ENCODE measurements around the gene C19orf73. TPM values are rescaled to one million over a fixed set of nuclear protein-coding genes. Genes with fewer than 3 reads are reported as not detected.

The C19orf73 gene, protein sequence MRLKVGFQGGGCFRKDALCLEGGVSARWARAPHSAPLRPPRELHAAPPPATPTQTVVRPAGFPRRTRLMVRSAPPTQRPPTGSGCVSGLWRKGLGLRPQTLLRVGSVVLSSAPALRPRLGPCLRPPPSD
- total RNA-seq (2014; rRNA removed; shearing (Covaris generic)) = 4.4 and 5.3 TPM in 2 replicates

DNA sequence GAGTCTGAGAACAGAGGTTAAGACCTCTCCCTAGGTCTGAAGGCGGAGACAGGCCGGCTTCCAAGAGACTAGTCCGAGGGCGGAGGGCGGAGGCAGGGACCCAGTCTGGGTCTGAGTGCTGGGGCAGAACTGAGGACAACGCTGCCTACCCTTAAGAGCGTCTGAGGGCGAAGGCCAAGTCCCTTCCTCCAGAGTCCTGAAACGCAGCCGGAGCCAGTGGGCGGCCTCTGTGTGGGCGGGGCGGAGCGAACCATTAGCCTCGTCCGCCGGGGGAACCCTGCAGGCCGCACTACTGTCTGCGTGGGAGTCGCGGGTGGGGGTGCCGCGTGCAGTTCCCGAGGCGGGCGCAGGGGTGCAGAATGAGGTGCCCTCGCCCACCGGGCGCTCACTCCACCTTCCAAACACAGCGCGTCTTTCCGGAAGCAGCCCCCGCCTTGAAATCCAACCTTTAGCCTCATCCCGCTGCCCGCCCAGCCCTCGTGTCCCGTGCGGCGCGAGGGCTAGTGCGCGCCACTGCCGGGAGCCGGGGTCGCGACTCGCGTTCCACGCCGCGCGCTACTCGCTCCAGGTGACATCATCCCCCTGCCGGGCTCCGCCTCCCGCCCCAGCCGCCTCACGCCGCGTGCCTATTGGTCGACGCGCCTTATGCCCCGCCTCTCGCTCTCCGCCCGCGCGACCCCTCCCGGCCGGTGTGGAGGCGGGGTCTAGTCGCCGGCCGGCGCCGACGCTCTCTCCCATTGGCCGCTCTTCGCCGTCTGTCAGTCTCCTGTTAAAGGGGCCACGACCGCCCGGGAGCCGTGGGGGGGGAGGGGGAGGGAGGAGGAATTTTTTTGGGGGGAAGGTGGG lies at the start of gene C19orf73:
TSS of gene C19orf73 (minus strand) at position 579 of the 846 bp plus-strand sequence. CDS start at position 458, 121 bp downstream.
- DNase-seq (ENCODE audit: low read depth) = peak; percentile 92

DNA sequence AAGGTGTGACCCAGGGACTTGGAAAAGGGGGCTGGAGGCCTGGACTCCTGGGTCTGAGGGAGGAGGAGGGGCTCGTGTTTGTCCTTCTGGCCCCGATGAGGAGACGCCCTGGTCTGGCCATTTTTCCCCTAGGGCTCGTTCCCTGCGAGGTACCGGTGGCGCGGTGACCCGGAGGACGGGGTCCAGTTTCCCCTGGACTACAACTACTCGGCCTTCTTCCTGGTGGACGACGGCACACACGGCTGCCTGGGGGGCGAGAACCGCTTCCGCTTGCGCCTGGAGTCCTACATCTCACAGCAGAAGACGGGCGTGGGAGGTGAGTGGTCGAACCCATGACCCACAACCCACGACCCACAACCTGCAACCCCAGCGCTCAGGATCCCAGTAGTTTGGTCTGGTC lies 49.5 kb upstream of the C19orf73 start:
- DNase-seq (ENCODE audit: low read depth) = no peak

DNA sequence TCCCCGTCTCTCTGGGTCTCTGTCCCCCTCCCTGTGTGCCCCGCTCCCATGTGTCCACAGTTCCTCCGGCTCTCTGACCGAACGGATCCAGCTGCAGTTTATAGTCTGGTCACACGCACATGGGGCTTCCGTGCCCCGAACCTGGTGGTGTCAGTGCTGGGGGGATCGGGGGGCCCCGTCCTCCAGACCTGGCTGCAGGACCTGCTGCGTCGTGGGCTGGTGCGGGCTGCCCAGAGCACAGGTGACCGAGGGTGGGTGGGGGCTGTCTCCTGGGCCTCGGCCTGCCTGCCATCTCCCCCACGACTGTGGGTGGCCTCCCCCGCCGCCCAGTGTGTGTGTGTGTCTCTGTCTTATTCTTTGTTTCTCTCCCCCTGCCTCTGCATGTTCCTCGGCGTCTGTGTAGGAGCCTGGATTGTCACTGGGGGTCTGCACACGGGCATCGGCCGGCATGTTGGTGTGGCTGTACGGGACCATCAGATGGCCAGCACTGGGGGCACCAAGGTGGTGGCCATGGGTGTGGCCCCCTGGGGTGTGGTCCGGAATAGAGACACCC lies 49.0 kb upstream of the C19orf73 start:
- DNase-seq (ENCODE audit: low read depth) = no peak

DNA sequence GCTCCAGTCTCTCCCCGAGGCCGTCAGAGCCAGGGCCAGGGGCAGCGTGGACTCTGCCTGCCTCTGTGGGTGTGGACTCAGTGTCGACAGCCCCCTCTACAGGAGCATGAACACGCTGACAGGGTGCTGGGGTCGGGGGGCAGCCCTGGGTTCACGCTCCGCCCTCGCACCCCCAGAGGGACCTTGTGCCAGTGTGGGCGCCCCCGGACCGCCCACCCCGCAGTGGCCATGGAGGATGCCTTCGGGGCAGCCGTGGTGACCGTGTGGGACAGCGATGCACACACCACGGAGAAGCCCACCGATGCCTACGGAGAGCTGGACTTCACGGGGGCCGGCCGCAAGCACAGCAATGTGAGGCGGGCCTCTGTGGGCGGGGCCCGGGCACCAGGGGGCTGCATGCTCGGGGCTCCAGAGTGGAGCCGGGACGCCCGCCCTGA lies 46.9 kb upstream of the C19orf73 start:
- DNase-seq (ENCODE audit: low read depth) = no peak

DNA sequence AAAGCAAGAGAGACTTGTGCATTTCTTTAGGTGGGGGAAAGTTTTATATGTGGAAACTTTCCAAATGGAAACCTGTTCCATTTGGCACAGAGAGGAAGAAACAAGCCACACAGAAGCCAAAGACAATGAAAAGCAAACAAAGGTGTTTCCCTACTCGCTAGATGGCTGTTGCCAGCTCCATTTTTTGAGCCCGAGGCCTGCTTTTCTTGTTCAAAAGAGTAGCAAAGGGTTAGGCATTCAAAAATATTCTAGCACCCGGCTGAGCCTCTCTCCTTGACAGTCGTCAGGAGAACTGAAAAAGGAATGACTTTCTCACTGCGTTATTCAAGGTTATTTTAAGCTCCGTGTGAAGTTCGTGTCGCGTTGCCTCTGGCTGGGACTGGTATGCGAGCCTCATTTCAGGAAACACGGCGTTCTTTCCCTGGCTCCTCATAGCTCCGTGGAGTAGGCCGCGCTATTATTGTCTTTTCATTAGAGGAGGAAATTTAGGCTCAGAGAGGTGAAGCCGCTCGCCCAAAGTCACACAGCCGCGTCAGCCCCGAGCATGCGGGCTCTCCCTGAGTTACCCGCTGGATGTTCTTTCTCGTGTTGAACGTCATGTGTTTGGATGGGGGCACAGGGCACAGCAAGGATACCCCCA lies 46.3 kb upstream of the C19orf73 start:
- DNase-seq (ENCODE audit: low read depth) = no peak

DNA sequence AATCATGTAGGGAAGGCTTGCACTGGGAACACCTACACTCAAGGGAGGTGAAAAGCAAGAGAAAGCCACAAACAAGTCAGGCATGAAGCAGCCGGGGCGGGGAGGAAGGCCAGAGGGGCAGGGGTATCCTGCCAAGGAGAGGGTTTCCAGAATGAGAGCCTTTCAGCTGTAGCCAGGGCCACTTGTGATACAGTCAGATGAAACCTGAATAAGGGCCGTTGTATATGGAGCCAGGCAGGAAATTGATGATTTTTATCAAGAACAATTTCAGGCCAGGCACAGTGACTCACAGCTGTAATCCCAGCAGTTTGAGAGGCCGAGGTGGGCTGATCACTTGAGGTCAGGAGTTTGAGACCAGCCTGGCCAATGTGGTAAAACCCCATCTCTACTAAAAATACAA lies 43.0 kb upstream of the C19orf73 start:
- no peak for DNase-seq (ENCODE audit: low read depth)

DNA sequence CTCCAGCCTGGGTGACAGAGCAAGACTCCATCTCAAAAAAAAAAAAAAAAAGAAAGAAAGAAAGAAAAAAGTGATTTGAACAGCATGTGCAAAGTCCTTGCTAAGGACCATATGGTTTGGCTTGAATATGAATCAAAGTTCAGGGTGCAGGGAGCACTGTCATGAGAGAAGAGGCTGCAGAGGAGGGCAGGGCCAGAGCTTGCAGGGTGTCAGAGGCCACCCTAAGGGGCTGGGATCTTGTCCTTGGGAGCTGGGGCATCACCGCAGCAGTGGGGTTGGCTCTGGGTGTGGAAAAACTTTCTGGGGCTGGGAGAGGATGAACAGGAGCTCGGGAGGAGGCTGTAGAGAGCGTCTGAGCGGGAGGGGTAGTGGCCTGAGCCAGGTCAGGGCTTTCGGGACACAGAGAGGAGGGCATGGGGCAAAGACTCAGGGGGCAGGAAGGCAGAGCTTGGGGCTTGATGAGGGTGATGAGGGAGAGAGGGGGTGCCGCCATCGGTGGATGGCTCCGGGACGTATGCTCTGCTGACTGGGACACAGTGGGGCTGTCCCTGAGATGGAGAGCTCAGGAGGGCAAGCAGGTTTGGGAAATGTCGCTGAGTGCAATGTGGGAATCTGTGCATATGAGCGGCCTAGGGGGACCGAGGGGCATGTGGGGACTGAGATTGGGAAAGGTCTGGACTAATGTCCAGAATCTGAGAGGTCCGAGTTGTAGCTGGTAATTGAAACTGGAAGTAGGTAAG lies 41.7 kb upstream of the C19orf73 start:
- DNase-seq (ENCODE audit: low read depth) = no peak

DNA sequence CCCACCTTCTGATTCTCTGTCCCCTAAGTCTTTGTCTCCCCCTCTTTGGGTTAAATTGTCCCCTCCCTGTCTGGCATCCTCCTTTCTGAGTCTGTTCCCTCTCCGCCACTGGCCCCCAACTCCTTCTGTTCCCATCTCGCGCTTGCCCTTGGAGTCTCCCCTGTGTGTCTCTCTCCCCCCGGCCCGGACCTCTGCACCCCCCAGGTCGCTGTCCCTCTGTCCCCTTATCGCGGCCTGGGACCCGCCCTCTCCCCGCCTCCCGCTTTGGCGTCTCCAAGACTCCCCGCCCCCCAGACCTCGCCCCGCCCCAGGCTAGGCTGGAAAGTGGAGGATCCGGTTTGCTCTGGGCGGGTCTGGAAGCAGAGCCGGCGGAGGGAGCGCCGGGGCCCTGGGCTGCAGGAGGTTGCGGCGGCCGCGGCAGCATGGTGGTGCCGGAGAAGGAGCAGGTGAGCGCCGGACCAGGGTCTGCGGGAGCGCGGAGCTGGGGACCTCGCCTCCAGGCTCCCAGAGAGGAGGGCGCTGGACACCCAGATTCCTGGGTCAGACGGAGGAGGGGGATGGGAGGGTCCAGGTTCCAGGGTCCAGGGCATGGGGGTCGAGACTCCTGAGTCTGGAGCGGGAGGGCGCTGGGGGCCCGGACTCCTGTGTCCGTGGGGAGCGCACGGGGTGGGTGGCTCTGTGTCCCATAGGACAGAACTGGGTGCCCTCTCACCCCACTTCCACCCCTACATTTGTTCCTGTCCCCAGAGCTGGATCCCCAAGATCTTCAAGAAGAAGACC lies 38.7 kb upstream of the C19orf73 start, which contains the start of gene TRPM4:
TSS of gene TRPM4 (plus strand) at position 348 of the 780 bp plus-strand sequence. CDS start at position 423, 75 bp downstream.
- peak; percentile 83 for DNase-seq (ENCODE audit: low read depth)

DNA sequence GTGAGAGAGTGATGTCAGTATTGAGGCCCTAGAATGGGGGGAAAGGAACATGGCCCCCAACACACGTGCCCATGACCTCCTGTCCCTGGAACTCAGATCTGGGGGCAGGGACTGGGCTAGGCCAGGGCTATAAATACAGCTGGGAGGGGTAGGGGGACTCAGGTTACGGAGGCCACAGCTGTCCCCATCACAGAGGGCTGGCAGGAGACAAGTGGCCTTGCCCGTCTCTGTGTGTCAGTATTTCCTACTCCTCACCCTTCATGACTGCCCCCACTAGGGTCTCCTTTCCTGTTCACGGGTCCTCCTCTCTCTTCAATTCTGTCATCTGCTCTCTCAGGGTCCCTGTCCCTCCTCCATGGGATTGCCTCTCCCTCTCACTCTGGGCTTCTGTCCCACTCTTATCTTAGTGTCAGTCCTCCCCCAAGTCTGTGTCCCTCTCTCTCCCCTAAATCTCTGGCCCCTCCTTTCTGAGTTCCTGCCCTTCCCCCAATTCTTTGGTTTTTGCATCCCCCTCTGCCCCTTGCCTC lies 36.9 kb upstream of the C19orf73 start:
- DNase-seq (ENCODE audit: low read depth) = no peak

DNA sequence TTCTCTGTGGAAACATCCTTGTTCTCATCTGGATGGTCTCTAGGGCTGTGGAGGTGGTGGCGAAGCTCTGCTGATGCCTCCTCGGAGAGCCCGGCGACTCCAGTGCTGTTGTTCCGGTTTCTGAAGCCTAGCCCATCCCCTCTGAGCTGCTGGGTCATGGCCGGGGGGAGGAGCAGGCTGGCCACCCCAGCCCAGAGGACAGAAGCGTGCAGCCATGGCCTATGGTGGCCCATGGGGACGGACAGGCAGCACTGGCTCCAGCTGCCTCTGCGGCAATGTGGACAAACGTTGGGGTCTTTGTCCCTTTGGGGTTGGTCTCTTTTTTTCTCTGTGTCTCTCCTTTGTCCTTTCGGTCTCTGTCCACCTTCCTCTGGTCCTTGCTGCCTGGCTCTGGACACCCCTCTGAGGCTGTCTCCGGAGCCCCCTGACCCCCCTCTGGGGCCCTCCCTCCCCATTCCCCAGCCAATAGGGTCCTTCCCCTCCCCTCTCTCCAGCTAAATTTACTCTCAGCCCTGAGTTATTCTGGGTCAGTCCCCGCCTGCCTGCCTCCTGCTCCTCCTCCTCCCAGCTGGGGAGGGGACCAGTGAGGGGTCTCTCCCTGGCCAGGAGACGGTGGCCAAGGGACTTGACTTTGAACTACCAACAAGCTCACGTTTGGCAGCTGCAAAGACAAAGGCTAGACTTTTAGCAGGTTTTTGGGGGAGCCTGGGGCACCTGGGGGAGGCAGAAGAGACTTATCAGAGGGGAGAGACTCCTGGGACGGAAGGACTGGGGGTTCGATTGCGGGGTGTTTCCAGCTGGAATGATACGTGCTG lies 36.3 kb upstream of the C19orf73 start, which contains the start of gene HRC:
TSS of gene HRC (minus strand) at position 392 of the 815 bp plus-strand sequence. CDS start at position 233, 159 bp downstream.
- DNase-seq (ENCODE audit: low read depth) = no peak

DNA sequence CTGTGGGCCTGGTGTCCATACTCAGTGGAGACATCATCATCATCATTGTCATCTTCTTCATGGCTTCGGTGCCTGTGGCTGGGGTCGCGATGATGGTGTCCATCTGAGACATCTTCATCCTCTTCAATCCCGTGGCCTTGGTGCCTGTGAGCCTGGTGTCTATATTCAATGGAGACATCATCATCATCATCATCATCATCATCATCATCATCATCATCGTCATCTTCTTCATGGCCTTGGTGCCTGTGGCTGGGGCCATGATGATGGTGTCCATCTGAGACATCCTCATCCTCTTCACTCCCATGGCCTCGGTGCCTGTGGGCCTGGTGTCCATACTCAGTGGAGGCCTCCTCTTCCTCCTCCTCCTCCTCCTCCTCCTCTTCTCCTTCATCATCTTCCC lies 35.3 kb upstream of the C19orf73 start:
- no peak for DNase-seq (ENCODE audit: low read depth)

DNA sequence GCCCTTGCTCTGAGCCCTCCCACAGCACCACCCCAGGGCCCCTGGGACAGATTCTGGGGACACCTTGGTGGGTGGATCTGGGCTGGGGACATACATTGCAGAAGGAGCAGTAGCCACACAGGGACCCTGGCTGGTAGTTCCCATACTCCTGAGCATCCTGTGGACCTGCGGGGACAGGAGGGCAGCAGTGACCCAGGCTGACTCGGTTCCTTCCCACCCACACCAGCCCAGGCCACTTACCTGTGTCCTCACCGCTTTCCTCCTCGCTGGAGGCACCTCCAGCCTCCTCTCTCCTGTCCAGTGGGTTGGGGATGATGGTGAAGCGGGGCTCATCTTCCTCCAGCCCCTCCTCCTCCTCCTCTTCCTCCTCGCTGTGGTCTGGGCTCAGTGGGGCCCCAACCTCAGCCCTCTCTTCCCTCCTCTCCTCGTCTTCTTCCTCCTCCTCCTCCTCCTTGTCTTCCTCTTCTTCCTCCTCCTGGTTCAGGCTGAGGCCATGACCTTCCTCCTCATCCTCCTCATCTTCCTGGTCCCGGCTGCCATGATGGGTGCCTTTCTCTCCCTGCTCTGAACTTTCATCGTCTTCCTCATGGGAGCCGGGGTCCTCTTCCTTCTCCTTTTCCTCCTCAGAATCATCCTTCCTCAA lies 34.3 kb upstream of the C19orf73 start:
- no peak for DNase-seq (ENCODE audit: low read depth)

DNA sequence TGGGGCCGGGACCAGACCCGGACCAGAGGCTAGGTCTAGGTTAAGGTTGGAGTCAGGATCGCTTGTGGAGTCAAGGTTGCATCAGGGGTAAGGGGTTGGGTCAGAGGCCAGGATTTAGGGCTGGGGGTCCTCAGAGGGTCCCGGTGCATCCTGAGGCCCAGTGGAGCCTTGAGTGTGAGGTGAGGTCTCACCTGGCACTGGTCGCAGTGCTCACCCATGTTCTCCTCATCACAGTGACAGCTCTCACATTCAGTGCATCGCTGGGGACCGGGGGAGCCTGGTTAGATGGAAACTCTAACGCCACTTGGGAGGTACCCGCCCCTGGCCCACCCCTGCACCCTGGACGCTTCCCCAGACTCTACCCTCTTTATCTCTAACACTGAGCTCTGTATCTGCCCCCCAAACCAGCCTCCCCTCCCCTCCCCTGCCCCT lies 33.2 kb upstream of the C19orf73 start:
- no peak for DNase-seq (ENCODE audit: low read depth)

DNA sequence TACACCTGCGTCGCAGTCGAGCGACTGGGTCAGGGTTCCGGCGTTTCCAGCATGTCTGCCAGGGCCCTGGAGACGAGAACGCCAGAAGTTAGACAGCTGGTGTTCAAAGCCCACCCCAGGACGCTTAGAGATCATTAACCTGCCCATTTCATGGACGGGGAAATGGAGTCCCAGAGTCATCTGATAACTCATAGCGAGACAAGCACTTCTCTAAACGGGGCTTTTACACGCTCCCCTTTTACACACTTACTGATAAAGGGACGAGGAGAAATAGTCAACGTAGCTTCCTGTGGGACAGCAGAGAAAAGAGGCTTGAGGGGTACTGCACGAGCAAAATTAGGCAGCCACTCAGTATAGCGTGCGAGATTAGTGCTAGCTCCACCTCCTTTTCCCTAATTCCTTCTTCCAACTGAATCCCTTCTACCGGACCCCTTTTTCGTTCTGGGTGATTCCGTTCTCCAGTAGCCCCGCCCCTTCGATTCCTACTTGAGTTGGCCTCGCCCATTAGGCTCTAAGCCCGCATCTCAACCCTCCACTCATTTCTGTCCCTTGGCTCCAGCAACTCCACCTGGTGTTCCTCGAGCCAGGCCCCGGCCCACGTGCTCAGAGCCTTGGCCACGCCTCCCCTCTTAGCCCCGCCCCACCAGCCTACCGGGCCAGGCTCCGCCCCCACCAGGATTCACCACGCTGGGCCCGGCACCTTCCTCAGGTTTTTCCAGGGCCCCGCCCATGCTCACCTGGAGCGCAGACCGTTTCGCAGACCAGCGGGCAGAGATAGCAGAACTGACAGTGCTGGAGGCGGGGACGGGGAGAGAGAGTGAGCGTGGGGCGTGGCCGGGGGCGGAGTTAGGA lies 32.5 kb upstream of the C19orf73 start:
- peak; percentile 51 for DNase-seq (ENCODE audit: low read depth)

DNA sequence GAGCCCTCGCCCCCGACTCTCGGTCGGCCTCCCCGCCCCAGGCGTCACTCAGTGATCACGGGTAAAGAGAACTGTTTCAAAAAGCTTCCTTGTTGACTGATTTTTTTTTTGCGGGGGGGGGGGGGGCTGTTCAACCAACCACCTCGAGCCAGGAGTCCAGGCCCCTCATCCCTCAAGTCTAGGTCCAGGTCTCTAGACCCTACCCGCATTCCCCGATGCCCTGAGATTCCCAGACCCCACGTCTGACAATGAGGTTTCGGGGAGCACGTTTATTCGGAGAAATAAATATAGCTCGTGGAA lies 32.0 kb upstream of the C19orf73 start:
- DNase-seq (ENCODE audit: low read depth) = no peak

DNA sequence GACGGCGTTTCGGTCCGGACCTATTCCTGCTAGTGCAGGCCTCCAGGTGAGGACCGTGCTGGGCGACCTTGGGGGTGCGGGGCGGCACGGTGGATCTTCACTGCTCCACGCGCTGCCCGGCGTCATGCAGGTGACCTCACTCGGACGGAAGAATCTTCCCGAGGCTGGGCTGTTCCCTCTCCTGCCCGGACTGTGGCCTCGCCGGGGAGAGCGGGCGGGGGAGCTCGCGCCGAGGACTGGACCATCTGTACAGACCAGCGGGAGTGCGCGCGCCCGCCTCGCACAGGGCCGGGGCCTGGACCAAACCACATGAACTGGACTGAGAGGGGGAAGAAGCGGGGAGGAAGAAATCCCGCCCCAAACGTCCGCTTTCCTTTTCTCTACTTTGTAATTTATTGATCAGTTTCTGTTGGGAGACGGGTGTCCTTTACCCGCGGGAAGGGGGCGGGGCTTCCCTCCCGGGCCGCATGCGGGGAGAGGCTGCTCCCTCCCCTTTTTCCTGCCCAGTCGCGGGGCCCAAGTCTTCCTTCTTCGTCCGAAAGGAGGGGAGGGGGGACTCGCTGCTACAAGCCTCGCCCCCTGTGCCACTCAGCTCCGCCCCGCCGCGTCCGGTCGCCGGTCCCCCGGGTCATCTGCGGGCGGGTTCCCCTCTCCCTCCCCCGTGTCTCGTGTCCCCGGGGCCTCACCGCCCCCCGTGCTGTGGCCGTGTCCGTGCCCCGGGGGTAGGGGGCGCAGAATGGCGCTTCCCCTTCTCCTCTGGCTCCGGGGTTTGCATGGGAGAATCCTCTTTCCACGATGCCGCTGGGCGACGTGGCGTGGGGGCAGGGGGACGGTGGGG lies 31.4 kb upstream of the C19orf73 start:
- peak; percentile 85 for DNase-seq (ENCODE audit: low read depth)

DNA sequence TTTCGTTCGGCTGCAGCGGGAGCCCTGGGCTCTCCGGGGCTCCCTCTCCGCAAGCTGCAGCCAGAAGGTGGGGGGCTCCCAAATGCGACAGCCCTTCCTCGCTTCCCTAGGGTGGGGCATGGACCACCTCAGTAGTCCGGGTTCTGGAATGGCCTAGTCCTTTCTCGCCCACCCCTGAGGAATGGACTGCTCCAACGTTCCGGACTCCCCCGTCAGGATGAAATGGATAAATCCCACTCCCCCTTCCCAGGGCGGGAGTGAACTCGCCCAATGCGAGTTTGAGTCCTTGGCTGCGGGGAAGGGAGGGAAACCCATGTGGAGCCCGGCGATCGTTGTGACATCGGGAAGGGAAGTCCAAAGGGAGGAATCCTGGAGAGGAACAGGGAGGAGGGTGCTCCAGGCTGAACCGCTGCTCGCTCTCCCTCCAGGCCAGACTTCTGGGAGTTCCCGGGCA lies 30.7 kb upstream of the C19orf73 start:
- peak; percentile 87 for DNase-seq (ENCODE audit: low read depth)
